Testis (tissue), 2 donors: ENCODE data around the gene ZNF416.

Experiments used
- CTCF ChIP-seq, 3 experiments: fragments of 450-650 bp in 2 of 3; fragments of 200-600 bp in 1 of 3; sonication (generic) in 1 of 3; IDR thresholded peaks; one replicate each; pipeline ENCODE4 v1.5.1; 2016 to 2019; ENCODE audit warnings: antibody characterized with exemption in 3 of 3, mild to moderate bottlenecking in 2 of 3, moderate library complexity in 1 of 3
- POLR2A ChIP-seq: fragments of 450-650 bp; IDR thresholded peaks from one replicate; pipeline ENCODE4 v1.6.1; 2017; ENCODE audit warnings: antibody characterized with exemption, mild to moderate bottlenecking, moderate library complexity

DNA sequence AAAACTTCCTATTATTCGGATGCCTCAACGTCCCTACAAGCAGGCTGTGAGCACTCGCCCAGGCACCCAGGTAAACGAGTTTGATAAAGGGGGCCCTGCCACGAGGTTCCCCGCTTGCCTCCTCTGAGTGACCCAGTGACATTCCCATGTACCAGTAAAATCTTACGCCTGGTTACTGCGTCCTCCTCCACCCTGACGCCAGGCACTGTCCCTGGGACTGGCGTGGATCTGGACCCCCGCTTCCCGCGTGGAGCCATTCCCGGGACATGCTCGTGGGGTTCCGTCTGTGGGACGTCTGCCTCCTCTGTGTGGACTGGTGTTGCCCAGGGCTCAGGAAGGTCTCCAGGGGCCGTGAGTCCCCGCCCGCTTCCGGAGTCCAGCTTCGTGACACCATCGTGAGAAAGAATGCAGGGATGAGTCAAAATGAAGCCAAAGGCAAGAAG is 18.6 kb downstream of the ZNF416 start:
- TF ChIP-seq CTCF (IDR thresholded peaks at IDR 0.05) = no peak
- no peak for TF ChIP-seq POLR2A
